Peyer's patch (tissue), 4 donors: ENCODE measurements around the gene GLUD1.
"Not testable (repeated sequence)": the region's sequence is repeated elsewhere in the genome, so short reads cannot be mapped to it uniquely, and the experiment has no call there.

ENCODE experiments used
- POLR2A ChIP-seq, 2 donors: fragments of 450-650 bp; IDR thresholded peaks; one replicate each; pipeline ENCODE4 v1.5.1; 2017; ENCODE audit warnings: antibody characterized with exemption in 2 of 2, mild to moderate bottlenecking in 2 of 2, moderate library complexity in 2 of 2
- TF ChIP-seq, protein P1 (sequence below), 6 experiments: fragments of 450-650 bp in 4 of 6; fragments of 200-600 bp in 2 of 6; sonication (generic) in 1 of 6; IDR thresholded peaks; one replicate each; pipeline ENCODE4 v1.5.1; 2017 to 2019; ENCODE audit warnings: antibody characterized with exemption in 6 of 6, mild to moderate bottlenecking in 3 of 6, moderate library complexity in 1 of 6

DNA sequence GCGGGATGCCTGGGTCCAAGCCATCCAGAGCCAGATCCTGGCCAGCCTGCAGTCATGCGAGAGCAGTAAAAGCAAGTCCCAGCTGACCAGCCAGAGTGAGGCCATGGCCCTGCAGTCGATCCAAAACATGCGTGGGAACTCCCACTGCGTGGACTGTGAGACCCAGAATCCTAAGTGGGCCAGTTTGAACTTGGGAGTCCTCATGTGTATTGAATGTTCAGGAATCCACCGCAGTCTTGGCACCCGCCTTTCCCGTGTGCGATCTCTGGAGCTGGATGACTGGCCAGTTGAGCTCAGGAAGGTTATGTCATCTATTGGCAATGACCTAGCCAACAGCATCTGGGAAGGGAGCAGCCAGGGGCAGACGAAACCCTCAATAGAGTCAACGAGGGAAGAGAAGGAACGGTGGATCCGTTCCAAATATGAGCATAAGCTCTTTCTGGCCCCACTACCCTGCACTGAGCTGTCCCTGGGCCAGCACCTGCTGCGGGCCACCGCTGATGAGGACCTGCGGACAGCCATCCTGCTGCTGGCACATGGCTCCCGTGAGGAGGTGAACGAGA, 85.4 kb downstream of the GLUD1 start:
- TF ChIP-seq, protein P1, sequence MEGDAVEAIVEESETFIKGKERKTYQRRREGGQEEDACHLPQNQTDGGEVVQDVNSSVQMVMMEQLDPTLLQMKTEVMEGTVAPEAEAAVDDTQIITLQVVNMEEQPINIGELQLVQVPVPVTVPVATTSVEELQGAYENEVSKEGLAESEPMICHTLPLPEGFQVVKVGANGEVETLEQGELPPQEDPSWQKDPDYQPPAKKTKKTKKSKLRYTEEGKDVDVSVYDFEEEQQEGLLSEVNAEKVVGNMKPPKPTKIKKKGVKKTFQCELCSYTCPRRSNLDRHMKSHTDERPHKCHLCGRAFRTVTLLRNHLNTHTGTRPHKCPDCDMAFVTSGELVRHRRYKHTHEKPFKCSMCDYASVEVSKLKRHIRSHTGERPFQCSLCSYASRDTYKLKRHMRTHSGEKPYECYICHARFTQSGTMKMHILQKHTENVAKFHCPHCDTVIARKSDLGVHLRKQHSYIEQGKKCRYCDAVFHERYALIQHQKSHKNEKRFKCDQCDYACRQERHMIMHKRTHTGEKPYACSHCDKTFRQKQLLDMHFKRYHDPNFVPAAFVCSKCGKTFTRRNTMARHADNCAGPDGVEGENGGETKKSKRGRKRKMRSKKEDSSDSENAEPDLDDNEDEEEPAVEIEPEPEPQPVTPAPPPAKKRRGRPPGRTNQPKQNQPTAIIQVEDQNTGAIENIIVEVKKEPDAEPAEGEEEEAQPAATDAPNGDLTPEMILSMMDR (IDR thresholded peaks at IDR 0.05), result not testable (repeated sequence)
- not testable (repeated sequence) for TF ChIP-seq POLR2A (IDR thresholded peaks at IDR 0.05)
